ENCODE data around the gene DIP2C.

DIP2C gene

DNA sequence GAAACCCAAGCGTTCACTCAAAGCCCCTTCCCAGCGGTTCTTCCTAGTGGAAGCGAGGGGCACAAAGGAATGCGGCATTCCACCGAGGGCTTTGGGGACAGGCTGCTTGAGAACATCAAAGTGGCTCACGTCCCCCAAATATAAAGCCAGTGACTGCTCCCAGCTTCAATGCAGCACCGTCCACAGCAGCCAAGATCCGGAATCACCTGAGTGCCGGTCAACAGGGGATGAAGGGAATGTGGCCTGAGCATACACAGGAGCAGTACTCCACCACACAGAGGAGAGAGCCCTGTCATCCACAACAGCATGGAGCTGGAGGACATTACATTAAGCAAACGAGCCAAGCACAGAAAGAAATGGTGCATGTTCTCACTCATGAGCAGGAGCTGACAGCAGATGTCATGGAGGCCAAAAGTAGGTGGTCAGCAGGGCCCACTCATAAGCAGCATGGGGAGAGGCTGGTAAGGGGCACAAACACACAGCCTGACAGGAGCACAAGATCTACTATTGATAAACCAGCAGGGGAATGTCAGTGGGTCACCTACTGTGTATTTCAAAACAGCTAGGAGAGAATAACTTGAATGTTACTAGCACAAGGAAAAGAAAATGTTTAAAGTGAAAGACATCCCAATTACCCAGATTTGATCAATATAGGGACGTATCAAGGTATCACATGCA, 79.5 kb downstream of the DIP2C start:
- DNase-seq (ENCODE audit: low read depth) = no peak
- TF ChIP-seq, protein P1, sequence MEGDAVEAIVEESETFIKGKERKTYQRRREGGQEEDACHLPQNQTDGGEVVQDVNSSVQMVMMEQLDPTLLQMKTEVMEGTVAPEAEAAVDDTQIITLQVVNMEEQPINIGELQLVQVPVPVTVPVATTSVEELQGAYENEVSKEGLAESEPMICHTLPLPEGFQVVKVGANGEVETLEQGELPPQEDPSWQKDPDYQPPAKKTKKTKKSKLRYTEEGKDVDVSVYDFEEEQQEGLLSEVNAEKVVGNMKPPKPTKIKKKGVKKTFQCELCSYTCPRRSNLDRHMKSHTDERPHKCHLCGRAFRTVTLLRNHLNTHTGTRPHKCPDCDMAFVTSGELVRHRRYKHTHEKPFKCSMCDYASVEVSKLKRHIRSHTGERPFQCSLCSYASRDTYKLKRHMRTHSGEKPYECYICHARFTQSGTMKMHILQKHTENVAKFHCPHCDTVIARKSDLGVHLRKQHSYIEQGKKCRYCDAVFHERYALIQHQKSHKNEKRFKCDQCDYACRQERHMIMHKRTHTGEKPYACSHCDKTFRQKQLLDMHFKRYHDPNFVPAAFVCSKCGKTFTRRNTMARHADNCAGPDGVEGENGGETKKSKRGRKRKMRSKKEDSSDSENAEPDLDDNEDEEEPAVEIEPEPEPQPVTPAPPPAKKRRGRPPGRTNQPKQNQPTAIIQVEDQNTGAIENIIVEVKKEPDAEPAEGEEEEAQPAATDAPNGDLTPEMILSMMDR (IDR thresholded peaks at IDR 0.05; ENCODE audit: control insufficient read depth, extremely low read depth, insufficient read depth) = no peak
- no peak overlapping the region for H3K4me3 ChIP-seq (ENCODE audit: low read depth, low read length)

DNA sequence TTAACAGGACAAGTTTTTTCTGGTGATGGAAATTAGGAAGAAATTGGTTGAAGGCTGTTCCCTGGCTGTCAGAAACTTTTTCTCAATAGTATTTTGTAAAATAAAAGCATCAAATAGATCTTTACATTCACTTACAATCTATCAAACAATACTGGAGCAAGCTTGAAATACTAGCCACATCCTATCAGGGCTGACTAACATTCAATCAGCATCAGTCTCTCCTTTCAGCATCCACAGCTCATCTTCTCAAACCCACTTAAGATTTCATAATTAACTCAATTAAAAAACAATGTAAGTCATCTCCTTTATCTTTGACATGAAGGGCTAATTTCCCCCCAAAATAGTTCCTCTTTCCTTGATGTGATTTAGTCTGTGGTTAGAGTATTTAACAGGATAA, 80.2 kb downstream of the DIP2C start:
- DNase-seq (ENCODE audit: low read depth) = no peak

DNA sequence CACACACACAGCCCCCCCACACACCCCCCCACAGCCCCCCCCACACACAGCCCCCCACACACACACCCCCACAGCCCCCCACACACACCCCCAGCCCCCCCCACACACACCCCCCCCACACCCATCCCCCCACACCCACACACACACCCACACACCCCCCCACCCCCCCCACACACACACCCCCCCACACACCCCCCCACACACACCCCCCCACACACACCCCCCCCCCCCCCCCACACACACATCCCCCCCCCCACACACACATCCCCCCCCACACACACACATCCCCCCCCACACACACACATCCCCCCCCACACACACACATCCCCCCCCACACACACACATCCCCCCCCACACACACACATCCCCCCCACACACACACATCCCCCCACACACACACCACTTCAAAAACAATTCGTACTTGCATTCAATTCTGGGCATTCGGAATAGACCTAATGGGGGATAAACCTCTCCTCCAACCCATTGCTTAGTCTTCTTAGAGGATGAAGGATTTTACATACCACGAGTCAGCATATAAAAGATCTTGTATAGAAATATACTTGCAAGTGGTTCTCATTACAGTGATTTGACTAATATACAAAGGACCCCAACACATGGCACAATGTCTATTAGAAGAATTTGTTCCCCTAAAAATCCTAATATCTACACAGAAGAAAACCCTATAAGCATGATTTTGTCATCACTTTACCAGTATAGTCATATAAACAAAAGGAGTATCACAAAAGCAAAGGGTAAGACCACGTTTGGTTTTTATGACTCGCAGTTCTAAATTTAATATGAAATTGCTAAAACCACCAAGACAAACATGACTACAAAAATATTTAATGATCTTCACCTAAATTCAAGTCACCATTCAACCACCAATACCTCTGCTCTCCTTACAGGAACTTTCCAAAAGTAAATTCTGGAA, 80.9 kb downstream of the DIP2C start:
- no peak overlapping the region for H3K4me3 ChIP-seq (ENCODE audit: low read depth, low read length)
- TF ChIP-seq, protein P1 (IDR thresholded peaks at IDR 0.05; ENCODE audit: control insufficient read depth, extremely low read depth, insufficient read depth) = no peak
- no peak for DNase-seq (ENCODE audit: low read depth)

More for the DNA sequence above, 80.2 kb downstream of the DIP2C start:
- no peak overlapping the region for H3K4me3 ChIP-seq (ENCODE audit: low read depth, low read length)
- TF ChIP-seq, protein P1 (IDR thresholded peaks at IDR 0.05; ENCODE audit: control insufficient read depth, extremely low read depth, insufficient read depth) = no peak

DNA sequence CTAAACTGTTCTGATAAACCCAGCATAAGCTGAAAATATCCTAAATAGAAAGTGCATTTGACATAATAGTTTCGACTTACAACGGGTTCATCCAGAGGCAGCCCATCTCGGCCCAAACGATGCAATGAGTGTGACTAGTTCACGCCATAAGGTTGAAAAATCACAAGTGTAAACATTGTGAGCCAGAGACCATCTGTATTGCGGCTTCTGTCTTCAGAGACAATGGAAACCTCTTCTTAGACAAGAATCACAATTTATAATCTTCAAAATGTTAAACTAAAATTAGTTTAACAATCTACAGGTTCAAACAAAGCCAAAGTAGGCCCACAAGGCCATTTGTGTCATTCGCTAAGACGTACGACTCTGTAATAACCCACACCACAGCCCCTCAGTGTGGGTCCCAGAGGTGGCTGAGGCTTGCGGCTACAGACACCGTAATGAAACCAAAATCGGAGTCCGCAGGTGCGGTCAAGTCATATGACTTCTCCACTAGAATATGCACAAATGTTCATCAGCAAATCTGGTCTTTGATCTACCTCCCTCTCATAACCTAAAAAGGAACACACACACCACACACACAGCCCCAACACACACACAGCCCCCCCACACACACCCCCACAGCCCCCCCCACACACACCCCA, 81.8 kb downstream of the DIP2C start:
- TF ChIP-seq, protein P1 (IDR thresholded peaks at IDR 0.05; ENCODE audit: control insufficient read depth, extremely low read depth, insufficient read depth) = no peak
- no peak overlapping the region for H3K4me3 ChIP-seq (ENCODE audit: low read depth, low read length)
- DNase-seq (ENCODE audit: low read depth) = no peak

DNA sequence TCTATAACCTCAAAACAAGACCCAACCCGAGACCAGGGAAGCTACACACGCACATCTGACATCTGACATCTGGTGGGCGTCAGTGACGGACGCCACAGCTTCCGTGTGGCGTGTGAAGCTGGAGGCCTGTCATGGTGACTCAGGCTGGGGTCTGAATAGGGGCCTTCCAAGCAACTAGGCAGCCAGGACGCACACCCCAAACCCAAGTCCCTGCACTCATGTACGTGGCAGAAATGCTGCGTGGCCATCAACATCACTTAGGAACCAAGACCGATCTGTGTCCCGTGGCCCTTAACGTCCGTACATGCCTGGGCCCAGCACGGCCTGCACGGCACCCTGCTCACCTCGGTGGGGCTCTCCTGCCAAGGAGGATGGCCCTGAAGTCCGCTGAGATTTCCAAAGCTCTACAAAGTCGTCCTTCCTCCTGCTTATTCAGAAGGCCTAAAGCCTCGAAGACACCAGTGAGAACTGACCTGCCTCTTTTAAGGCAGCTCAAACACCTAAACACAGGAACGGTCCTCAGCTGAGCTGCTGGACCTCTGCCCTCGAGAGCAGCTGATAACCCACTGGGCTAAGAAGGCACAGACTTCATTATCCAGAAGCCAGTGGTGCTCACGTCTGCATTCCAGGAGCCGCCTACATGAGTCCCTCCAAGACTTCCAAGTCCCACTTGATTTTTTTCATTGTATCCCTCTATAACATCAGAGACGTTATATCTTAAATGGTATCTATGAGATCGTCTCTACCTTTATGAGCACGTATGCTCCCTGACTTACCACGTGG, 82.5 kb downstream of the DIP2C start:
- TF ChIP-seq, protein P1 (IDR thresholded peaks at IDR 0.05; ENCODE audit: control insufficient read depth, extremely low read depth, insufficient read depth) = no peak
- DNase-seq (ENCODE audit: low read depth) = no peak
- H3K4me3 ChIP-seq (ENCODE audit: low read depth, low read length) = no peak overlapping the region

DNA sequence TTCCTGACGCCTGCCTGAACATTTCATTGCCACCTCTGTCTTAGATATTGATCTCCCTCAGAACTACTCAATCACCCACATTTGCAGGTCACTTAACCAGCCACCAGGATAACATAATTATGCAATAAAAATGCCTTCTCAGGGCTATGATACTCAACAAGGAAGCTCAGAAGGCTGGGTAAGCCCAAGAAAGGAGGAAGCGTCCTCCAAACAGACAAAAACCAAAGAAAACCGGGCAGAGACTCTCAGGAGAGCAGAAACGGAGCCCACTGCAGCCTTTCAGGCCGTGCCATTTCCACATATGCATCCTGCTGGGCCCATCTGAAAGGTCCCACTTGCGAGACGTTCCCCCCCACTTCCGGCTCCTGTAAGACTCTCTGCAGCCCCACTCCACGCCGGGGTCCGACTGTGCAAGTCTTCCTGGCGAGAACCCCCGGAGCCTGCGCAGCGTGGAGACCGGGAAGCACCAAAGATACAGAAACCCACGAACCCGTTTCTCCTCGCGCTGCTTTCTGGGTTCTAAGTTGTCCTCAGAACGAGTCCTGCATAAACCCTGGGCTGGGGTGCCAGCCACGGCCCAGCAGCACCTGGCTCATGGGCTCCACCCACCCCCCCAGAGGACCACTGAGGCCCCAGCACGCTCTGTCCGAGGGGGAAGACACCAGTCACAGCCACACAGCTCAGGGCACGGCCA, 83.7 kb downstream of the DIP2C start:
- DNase-seq (ENCODE audit: low read depth) = no peak
- TF ChIP-seq, protein P1 (IDR thresholded peaks at IDR 0.05; ENCODE audit: control insufficient read depth, extremely low read depth, insufficient read depth) = no peak
- H3K4me3 ChIP-seq (ENCODE audit: low read depth, low read length) = no peak overlapping the region
